ENCODE data around the gene FADD.
A peak's percentile ranks its signal among the peaks of the same experiment; 100 is the strongest.
"Not testable (repeated sequence)": the region's sequence is repeated elsewhere in the genome, so short reads cannot be mapped to it uniquely, and the experiment has no call there.

FADD gene

DNA sequence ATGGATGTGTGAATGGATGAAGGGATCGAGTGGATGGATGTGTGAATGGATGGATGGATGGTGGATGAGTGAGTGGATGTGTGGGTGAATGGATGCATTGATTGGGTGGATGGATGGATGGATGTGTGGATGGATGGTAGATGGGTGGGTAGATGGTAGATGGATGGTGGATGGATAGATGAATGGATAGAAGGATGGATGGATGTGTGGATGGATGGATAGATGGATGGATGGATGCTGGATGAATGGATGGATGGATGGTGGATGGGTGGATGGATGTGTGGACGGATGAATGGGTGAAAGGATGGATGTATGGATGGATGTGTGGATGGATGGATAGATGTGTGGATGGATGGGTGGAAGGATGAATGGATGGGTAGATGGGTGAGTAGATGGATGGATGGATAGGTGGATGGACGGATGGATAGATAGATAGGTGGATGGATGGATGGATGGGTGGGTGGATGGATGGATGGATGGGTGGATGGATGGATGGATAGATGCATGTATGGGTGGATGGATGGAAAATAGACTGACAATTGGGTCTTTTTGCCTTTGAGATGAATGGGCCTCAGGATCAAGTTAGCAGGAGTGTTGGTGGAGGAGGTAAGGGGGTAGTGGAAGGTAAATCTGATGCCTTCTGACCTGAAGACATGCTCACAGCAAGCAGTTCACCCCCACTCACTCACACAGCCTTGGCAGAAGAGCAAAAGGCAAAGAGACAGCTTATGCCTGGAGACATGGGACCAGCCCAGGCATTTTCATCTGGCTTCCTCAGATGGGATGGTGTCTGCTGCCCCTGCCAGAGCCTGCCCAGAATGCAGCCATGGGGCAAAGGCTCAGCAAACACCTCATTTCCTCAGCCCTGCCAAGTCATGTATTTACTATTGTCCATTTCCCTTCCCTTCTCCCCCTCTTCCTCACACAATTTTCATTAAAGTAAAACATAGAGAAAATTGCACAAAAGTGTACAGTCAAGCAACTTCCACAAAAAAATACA, 8.0 kb upstream of the FADD start:
- no peak overlapping the region for H3K9ac ChIP-seq (ENCODE audit: low read length)
- no peak overlapping the region for H3K4me3 ChIP-seq (ENCODE audit: low read depth in 1 of 2, low read length in 2 of 2)
- H3K9me3 ChIP-seq (ENCODE audit: low read length) = no peaks in the 10 kb centered on the region
- peaks cover 0 to 5% of the 10 kb centered on the region in 2 donors for H3K27me3 ChIP-seq (ENCODE audit: control insufficient read depth in 1 of 2, insufficient read depth in 2 of 2, low read length in 2 of 2)
- no peak overlapping the region for H3K27ac ChIP-seq (ENCODE audit: low read depth, low read length)
- H3K4me1 ChIP-seq (ENCODE audit: insufficient read depth, low read length) = no peaks in the 10 kb centered on the region
- no peaks in the 10 kb centered on the region for H3K36me3 ChIP-seq (ENCODE audit: insufficient read depth, low read length)

DNA sequence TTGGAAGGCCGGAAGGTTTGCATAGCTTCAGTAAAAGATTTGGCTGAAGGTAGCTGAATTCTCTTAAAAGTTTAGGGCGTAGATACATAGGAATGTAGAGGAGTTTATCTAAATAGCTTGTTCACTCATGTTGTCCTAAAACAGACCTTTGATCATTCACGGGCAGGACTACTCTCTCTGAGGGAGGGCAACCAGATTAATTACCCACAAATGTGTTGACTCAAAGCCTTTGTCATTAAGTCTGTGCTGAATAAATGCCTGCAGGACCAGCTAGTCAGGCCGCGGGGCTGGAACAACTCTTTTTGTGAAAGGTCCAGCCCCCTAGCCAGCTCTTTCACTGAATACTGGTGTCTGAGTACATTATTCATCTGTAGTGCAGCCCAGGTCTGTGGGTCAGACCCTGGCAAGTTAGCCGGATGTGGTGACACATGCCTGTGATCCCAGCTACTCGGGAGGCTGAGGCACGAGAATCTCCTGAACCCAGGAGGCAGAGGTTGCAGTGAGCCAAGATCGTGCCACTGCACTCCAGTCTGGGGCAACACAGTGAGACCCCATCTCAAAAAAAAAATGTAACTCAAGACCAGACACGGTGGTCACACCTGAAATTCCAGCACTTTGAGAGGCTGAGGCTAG, 2.8 kb upstream of the FADD start:
- Histone ChIP-seq H3K27me3 (ENCODE audit: control insufficient read depth in 1 of 2, insufficient read depth in 2 of 2, low read length in 2 of 2) (no peaks in the 10 kb centered on the region), H3K9me3 (ENCODE audit: low read length) (no peaks in the 10 kb centered on the region), H3K9ac (ENCODE audit: low read length) (no peak overlapping the region), H3K36me3 (ENCODE audit: insufficient read depth, low read length) (no peaks in the 10 kb centered on the region), H3K4me1 (ENCODE audit: insufficient read depth, low read length) (peaks cover 14% of the 10 kb centered on the region), H3K4me3 (ENCODE audit: low read depth in 1 of 2, low read length in 2 of 2) (no peak overlapping the region), H3K27ac (ENCODE audit: low read depth, low read length) (no peak overlapping the region)

DNA sequence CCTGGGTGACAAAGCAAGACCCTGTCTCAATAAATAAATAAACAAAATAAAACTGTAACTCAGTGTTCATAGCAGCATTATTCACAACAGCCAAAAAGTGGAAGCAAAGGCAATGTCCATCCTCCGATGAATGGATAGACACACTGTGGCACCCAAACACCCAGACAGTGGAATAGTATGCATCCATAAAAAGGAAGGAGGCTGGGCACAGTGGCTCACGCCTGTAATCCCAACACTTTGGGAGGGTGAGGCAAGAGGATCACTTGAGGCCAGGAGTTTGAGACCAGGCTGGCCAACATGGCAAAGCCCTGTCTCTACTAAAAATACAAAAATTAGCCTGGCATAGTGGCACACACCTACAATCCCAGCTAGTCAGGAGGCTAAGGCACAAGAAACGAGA, 2.0 kb upstream of the FADD start:
- not testable (repeated sequence) for H3K36me3 ChIP-seq (ENCODE audit: insufficient read depth, low read length); H3K4me3 ChIP-seq (ENCODE audit: low read depth in 1 of 2, low read length in 2 of 2); H3K27ac ChIP-seq (ENCODE audit: low read depth, low read length); H3K27me3 ChIP-seq (ENCODE audit: control insufficient read depth in 1 of 2, insufficient read depth in 2 of 2, low read length in 2 of 2); H3K9ac ChIP-seq (ENCODE audit: low read length); H3K9me3 ChIP-seq (ENCODE audit: low read length)
- H3K4me1 ChIP-seq (ENCODE audit: insufficient read depth, low read length) = peaks cover 14% of the 10 kb centered on the region

DNA sequence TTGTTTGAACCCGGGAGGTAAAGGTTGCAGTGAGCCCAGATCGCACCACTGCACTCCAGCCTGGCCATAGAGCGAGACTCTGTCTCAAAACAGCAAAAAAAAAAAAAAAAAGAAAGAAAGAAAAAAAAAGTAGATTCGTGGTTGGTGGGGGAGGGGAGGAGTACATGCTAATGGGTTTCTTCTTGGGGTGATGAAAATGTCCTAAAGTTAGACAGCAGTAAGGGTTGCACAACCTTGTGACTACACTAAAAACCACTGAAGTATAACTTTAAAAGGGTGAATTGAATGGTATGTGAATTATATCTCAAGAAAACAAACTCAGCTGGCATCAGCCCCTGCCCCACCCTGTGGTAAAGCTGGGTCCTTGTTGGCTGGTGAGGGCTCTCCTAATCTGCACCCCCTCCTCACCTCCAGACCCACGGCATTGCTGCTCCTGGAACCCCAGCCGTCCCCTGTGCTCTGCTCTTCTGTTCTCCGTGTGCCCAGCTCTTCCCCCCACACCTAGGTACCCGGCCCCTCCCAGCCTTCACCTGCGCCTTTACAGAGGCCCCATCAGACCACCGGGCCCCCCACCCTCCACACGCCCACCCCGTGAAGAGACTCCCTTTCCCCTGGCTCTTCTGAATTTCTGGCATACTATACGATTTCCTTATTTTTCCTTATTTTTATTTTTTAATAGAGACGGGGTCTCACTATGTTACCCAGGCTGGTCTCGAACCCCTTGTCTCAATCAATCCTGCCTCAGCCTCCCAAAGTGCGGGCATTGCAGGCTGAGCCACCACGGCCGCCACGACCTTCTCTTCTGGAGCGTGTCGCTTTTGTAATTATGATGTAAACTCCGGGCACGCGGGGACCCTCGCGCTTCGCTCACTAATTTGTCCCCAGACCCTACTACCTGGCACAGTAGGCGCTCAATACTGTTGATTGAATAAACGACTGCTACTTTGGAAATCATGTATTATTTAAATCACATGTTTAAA, 924 bp upstream of the FADD start:
- Histone ChIP-seq H3K27ac (ENCODE audit: low read depth, low read length) (peak overlapping the region; percentile 84), H3K4me3 (ENCODE audit: low read depth in 1 of 2, low read length in 2 of 2) (peak overlapping the region; percentile 62 to 83), H3K9ac (ENCODE audit: low read length) (no peak overlapping the region)

DNA sequence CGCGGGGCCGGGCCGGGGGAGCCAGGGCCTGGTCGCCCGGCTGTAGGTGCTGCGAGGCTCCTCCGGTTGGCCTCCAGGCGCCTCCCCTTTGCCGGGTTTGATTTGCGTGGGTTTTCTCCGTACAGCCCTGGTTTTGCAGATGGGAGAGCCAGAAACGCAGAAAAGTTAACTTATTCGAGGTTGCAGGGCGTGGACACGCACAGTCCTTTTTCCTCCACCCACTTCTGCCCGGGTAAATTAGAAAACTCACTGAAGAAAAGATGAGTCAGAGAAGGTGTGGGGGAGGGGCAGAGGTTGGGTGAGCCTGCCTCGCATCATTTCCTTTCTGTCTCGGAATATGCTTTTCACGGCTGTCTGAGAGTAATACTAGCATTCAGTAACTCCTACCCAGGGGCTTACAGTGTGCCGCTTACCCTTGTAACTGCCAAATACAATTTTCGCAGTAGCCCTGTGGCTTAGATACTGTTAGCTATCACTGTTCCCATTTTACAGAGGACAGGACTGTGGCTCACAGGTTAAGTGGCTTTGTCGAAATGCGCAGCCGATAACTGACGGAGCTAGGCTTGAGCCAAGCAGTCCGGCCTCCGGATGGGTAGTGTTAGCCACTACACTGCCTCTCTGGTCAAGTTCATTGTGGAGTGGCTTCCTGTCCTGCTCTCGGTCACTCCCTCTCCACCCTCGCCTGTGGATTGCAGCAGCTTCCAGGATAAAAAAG, 812 bp downstream of the FADD start:
- peak overlapping the region; percentile 84 for H3K27ac ChIP-seq (ENCODE audit: low read depth, low read length)
- no peaks in the 10 kb centered on the region for H3K9me3 ChIP-seq (ENCODE audit: low read length)
- peak overlapping the region; percentile 41 for H3K9ac ChIP-seq (ENCODE audit: low read length)
- H3K27me3 ChIP-seq (ENCODE audit: control insufficient read depth in 1 of 2, insufficient read depth in 2 of 2, low read length in 2 of 2) = no peaks in the 10 kb centered on the region
- H3K4me1 ChIP-seq (ENCODE audit: insufficient read depth, low read length) = peaks cover 14% of the 10 kb centered on the region
- peak overlapping the region; percentile 62 to 83 for H3K4me3 ChIP-seq (ENCODE audit: low read depth in 1 of 2, low read length in 2 of 2)
- peaks cover 27% of the 10 kb centered on the region for H3K36me3 ChIP-seq (ENCODE audit: insufficient read depth, low read length)

More for the DNA sequence above, 924 bp upstream of the FADD start:
- Histone ChIP-seq H3K4me1 (ENCODE audit: insufficient read depth, low read length) (peaks cover 14% of the 10 kb centered on the region), H3K27me3 (ENCODE audit: control insufficient read depth in 1 of 2, insufficient read depth in 2 of 2, low read length in 2 of 2) (no peaks in the 10 kb centered on the region), H3K36me3 (ENCODE audit: insufficient read depth, low read length) (peaks cover 11% of the 10 kb centered on the region), H3K9me3 (ENCODE audit: low read length) (no peaks in the 10 kb centered on the region)

DNA sequence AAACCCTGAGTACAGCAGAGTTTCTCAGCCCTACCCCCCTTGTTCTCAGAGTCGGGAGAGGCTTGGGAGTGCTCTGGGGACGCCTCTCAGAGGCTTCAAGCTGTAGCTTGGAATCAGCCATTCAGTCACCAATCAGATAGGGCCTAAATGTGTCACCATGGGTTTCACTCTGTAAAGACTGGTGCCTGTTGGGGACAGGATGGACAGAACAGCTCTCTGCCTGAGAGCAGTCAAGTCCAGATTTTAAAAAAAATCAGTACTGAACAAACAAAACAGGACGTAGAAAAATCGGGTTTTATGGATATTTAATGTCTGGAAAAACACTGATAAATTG, 1.3 kb downstream of the FADD start:
- H3K27me3 ChIP-seq (ENCODE audit: control insufficient read depth in 1 of 2, insufficient read depth in 2 of 2, low read length in 2 of 2) = no peaks in the 10 kb centered on the region
- peaks cover 14% of the 10 kb centered on the region for H3K4me1 ChIP-seq (ENCODE audit: insufficient read depth, low read length)
- no peaks in the 10 kb centered on the region for H3K9me3 ChIP-seq (ENCODE audit: low read length)
- peaks cover 31% of the 10 kb centered on the region for H3K36me3 ChIP-seq (ENCODE audit: insufficient read depth, low read length)
- peak overlapping the region; percentile 84 for H3K27ac ChIP-seq (ENCODE audit: low read depth, low read length)
- H3K4me3 ChIP-seq (ENCODE audit: low read depth in 1 of 2, low read length in 2 of 2) = peak overlapping the region; percentile 62 to 83
- peak overlapping the region; percentile 41 for H3K9ac ChIP-seq (ENCODE audit: low read length)

DNA sequence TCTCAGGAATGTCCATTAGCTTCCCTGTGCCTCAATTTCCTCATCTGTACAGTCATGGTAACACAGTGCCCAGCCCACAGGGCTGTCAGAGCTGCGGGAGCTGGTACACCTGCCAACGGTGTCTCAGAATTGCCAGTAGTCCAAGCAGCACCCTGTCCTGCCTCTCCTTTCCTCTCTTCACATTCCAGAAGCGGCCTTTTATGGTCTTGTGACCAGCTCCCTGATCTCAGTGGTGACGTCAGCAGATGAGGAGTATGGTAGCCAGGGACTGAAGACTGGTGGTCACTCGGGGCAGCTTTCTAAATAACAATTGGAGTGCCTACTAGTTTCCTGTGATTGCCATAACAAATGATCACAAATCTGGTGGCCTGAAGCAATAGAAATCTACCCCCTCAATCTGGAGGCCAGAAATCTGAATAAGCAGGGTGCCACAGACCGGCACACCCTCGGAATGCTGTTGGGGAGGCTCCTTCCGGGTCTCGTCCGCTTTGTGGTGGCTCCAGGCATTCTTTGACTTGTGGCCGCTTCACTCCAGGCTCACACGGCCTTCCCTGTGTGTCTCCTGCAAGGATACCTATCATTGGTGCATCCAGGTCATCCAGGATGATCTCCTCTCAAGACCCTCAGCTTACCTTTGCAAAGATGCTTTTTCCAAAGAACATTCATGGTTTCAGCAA, 2.1 kb downstream of the FADD start:
- H3K4me1 ChIP-seq (ENCODE audit: insufficient read depth, low read length) = peaks cover 14% of the 10 kb centered on the region
- H3K9me3 ChIP-seq (ENCODE audit: low read length) = no peaks in the 10 kb centered on the region
- no peak overlapping the region for H3K27ac ChIP-seq (ENCODE audit: low read depth, low read length)
- H3K4me3 ChIP-seq (ENCODE audit: low read depth in 1 of 2, low read length in 2 of 2) = no peak overlapping the region
- no peak overlapping the region for H3K9ac ChIP-seq (ENCODE audit: low read length)
- no peaks in the 10 kb centered on the region for H3K27me3 ChIP-seq (ENCODE audit: control insufficient read depth in 1 of 2, insufficient read depth in 2 of 2, low read length in 2 of 2)
- H3K36me3 ChIP-seq (ENCODE audit: insufficient read depth, low read length) = peaks cover 31% of the 10 kb centered on the region

DNA sequence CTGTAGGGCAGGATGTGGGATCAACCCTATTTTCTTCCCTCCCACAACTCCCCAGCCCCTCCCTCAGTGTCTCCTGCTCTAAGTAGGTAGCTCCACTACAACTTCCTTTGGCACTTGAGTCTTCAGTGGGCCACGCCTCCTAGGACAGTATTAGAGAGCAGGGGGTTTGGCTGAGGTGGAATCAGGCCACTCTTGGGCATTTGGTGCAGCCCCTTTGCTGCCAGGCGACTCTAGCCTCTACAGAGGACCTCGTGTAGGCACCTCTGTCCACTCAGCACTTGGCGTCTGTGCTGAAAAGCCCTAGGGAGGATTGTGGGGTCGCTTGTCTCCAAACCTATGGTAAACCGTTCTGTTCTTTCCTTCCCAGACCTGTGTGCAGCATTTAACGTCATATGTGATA, 2.7 kb downstream of the FADD start:
- H3K9ac ChIP-seq (ENCODE audit: low read length) = no peak overlapping the region
- H3K9me3 ChIP-seq (ENCODE audit: low read length) = no peaks in the 10 kb centered on the region
- H3K4me3 ChIP-seq (ENCODE audit: low read depth in 1 of 2, low read length in 2 of 2) = no peak overlapping the region
- no peak overlapping the region for H3K27ac ChIP-seq (ENCODE audit: low read depth, low read length)
- no peaks in the 10 kb centered on the region for H3K27me3 ChIP-seq (ENCODE audit: control insufficient read depth in 1 of 2, insufficient read depth in 2 of 2, low read length in 2 of 2)
- H3K4me1 ChIP-seq (ENCODE audit: insufficient read depth, low read length) = peaks cover 14% of the 10 kb centered on the region
- H3K36me3 ChIP-seq (ENCODE audit: insufficient read depth, low read length) = peaks cover 31% of the 10 kb centered on the region

DNA sequence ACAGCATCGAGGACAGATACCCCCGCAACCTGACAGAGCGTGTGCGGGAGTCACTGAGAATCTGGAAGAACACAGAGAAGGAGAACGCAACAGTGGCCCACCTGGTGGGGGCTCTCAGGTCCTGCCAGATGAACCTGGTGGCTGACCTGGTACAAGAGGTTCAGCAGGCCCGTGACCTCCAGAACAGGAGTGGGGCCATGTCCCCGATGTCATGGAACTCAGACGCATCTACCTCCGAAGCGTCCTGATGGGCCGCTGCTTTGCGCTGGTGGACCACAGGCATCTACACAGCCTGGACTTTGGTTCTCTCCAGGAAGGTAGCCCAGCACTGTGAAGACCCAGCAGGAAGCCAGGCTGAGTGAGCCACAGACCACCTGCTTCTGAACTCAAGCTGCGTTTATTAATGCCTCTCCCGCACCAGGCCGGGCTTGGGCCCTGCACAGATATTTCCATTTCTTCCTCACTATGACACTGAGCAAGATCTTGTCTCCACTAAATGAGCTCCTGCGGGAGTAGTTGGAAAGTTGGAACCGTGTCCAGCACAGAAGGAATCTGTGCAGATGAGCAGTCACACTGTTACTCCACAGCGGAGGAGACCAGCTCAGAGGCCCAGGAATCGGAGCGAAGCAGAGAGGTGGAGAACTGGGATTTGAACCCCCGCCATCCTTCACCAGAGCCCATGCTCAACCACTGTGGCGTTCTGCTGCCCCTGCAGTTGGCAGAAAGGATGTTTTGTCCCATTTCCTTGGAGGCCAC, 3.3 kb downstream of the FADD start:
- Histone ChIP-seq H3K36me3 (ENCODE audit: insufficient read depth, low read length) (peaks cover 31% of the 10 kb centered on the region), H3K9ac (ENCODE audit: low read length) (no peak overlapping the region), H3K9me3 (ENCODE audit: low read length) (no peaks in the 10 kb centered on the region), H3K4me3 (ENCODE audit: low read depth in 1 of 2, low read length in 2 of 2) (no peak overlapping the region), H3K4me1 (ENCODE audit: insufficient read depth, low read length) (peaks cover 14% of the 10 kb centered on the region), H3K27ac (ENCODE audit: low read depth, low read length) (no peak overlapping the region), H3K27me3 (ENCODE audit: control insufficient read depth in 1 of 2, insufficient read depth in 2 of 2, low read length in 2 of 2) (no peaks in the 10 kb centered on the region)

DNA sequence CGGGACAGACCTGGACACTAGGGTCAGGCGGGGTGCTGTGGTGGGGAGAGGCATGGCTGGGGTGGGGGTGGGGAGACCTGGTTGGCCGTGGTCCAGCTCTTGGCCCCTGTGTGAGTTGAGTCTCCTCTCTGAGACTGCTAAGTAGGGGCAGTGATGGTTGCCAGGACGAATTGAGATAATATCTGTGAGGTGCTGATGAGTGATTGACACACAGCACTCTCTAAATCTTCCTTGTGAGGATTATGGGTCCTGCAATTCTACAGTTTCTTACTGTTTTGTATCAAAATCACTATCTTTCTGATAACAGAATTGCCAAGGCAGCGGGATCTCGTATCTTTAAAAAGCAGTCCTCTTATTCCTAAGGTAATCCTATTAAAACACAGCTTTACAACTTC, 3.9 kb downstream of the FADD start:
- no peak overlapping the region for H3K4me3 ChIP-seq (ENCODE audit: low read depth in 1 of 2, low read length in 2 of 2)
- H3K9ac ChIP-seq (ENCODE audit: low read length) = no peak overlapping the region
- H3K36me3 ChIP-seq (ENCODE audit: insufficient read depth, low read length) = peaks cover 31% of the 10 kb centered on the region
- H3K27ac ChIP-seq (ENCODE audit: low read depth, low read length) = no peak overlapping the region
- no peaks in the 10 kb centered on the region for H3K27me3 ChIP-seq (ENCODE audit: control insufficient read depth in 1 of 2, insufficient read depth in 2 of 2, low read length in 2 of 2)
- no peaks in the 10 kb centered on the region for H3K9me3 ChIP-seq (ENCODE audit: low read length)
- H3K4me1 ChIP-seq (ENCODE audit: insufficient read depth, low read length) = peaks cover 14% of the 10 kb centered on the region
